ENCODE measurements around the gene ITIH6.
"Not testable (repeated sequence)": the region's sequence is repeated elsewhere in the genome, so short reads cannot be mapped to it uniquely, and the experiment has no call there.

Gene ITIH6

GRCh38 chrX:54808109-54808604 lies 10.1 kb upstream of the ITIH6 start:
- DNase-seq (ENCODE audit: low read depth) = no peak

GRCh38 chrX:54807524-54808108 lies 9.6 kb upstream of the ITIH6 start, which contains the start of gene MAGED2:
TSS of gene MAGED2 (plus strand) at chrX:54807745. CDS start at chrX:54809332, 1,587 bp downstream.
- peak; percentile 38 for DNase-seq (ENCODE audit: low read depth)

GRCh38 chrX:54799046-54799445 lies 991 bp upstream of the ITIH6 start:
- DNase-seq (ENCODE audit: low read depth) = no peak

GRCh38 chrX:54794795-54795194 lies 3.3 kb downstream of the ITIH6 start:
- no peak for DNase-seq (ENCODE audit: low read depth)

GRCh38 chrX:54794028-54794427 lies 4.0 kb downstream of the ITIH6 start:
- no peak for DNase-seq (ENCODE audit: low read depth)

GRCh38 chrX:54789405-54789804 lies 8.7 kb downstream of the ITIH6 start:
- not testable (repeated sequence) for DNase-seq (ENCODE audit: low read depth)

- DNase-seq (ENCODE audit: low read depth) = no peak
These were observed 9.6 kb downstream of the ITIH6 start for GRCh38 chrX:54788446-54788845.

- no peak for DNase-seq (ENCODE audit: low read depth)
These were observed 11.1 kb downstream of the ITIH6 start for GRCh38 chrX:54786967-54787366.

GRCh38 chrX:54785901-54786300 lies 12.2 kb downstream of the ITIH6 start:
- DNase-seq (ENCODE audit: low read depth) = no peak

- DNase-seq (ENCODE audit: low read depth) = no peak
These were observed 20.9 kb downstream of the ITIH6 start for GRCh38 chrX:54776987-54777672.

- DNase-seq (ENCODE audit: low read depth) = no peak
These were observed 22.0 kb downstream of the ITIH6 start for GRCh38 chrX:54776061-54776460.

- not testable (repeated sequence) for DNase-seq (ENCODE audit: low read depth)
These were observed 23.5 kb downstream of the ITIH6 start for GRCh38 chrX:54774391-54775094.

- DNase-seq (ENCODE audit: low read depth) = no peak
These were observed 39.7 kb downstream of the ITIH6 start for GRCh38 chrX:54758114-54759055.

- no peak for DNase-seq (ENCODE audit: low read depth)
These were observed 43.2 kb downstream of the ITIH6 start for GRCh38 chrX:54754854-54755253.

- no peak for DNase-seq (ENCODE audit: low read depth)
These were observed 49.4 kb downstream of the ITIH6 start for GRCh38 chrX:54748626-54749025.

GRCh38 chrX:54747733-54748393 lies 50.2 kb downstream of the ITIH6 start:
- DNase-seq (ENCODE audit: low read depth) = no peak

GRCh38 chrX:54746928-54747327 lies 51.1 kb downstream of the ITIH6 start:
- no peak for DNase-seq (ENCODE audit: low read depth)

- DNase-seq (ENCODE audit: low read depth) = no peak
These were observed 52.4 kb downstream of the ITIH6 start for GRCh38 chrX:54745676-54746075.

GRCh38 chrX:54738567-54738966 lies 59.5 kb downstream of the ITIH6 start:
- DNase-seq (ENCODE audit: low read depth) = not testable (repeated sequence)

GRCh38 chrX:54736298-54736942 lies 61.6 kb downstream of the ITIH6 start:
- not testable (repeated sequence) for DNase-seq (ENCODE audit: low read depth)

GRCh38 chrX:54721424-54721823 lies 76.6 kb downstream of the ITIH6 start:
- no peak for DNase-seq (ENCODE audit: low read depth)
